IPS-15b (cell line): ENCODE results near the gene SMPDL3A.
"Not testable (repeated sequence)": the region's sequence is repeated elsewhere in the genome, so short reads cannot be mapped to it uniquely, and the experiment has no call there.

Experiments
- H3K27me3 ChIP-seq: one replicate; pipeline ENCODE4 v1.6.1; 2013; ENCODE audit warnings: low read length; ENCODE audit not compliant: control insufficient read depth, insufficient read depth
- H3K36me3 ChIP-seq: one replicate; pipeline ENCODE4 v1.6.1; 2013; ENCODE audit warnings: low read length; ENCODE audit not compliant: control insufficient read depth, insufficient read depth
- H3K4me1 ChIP-seq: one replicate; pipeline ENCODE4 v1.6.1; 2013; ENCODE audit warnings: mild to moderate bottlenecking, low read length; ENCODE audit not compliant: control insufficient read depth, insufficient read depth
- H3K4me3 ChIP-seq: one replicate; pipeline ENCODE4 v1.5.1; 2013; ENCODE audit warnings: low read depth, low read length
- H3K9ac ChIP-seq: one replicate; pipeline ENCODE4 v1.6.1; 2013; ENCODE audit warnings: low read depth, mild to moderate bottlenecking, low read length
- H3K9me3 ChIP-seq: one replicate; pipeline ENCODE4 v1.6.1; 2013; ENCODE audit warnings: mild to moderate bottlenecking, low read length; ENCODE audit not compliant: control insufficient read depth, insufficient read depth

The SMPDL3A gene, protein sequence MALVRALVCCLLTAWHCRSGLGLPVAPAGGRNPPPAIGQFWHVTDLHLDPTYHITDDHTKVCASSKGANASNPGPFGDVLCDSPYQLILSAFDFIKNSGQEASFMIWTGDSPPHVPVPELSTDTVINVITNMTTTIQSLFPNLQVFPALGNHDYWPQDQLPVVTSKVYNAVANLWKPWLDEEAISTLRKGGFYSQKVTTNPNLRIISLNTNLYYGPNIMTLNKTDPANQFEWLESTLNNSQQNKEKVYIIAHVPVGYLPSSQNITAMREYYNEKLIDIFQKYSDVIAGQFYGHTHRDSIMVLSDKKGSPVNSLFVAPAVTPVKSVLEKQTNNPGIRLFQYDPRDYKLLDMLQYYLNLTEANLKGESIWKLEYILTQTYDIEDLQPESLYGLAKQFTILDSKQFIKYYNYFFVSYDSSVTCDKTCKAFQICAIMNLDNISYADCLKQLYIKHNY

DNA sequence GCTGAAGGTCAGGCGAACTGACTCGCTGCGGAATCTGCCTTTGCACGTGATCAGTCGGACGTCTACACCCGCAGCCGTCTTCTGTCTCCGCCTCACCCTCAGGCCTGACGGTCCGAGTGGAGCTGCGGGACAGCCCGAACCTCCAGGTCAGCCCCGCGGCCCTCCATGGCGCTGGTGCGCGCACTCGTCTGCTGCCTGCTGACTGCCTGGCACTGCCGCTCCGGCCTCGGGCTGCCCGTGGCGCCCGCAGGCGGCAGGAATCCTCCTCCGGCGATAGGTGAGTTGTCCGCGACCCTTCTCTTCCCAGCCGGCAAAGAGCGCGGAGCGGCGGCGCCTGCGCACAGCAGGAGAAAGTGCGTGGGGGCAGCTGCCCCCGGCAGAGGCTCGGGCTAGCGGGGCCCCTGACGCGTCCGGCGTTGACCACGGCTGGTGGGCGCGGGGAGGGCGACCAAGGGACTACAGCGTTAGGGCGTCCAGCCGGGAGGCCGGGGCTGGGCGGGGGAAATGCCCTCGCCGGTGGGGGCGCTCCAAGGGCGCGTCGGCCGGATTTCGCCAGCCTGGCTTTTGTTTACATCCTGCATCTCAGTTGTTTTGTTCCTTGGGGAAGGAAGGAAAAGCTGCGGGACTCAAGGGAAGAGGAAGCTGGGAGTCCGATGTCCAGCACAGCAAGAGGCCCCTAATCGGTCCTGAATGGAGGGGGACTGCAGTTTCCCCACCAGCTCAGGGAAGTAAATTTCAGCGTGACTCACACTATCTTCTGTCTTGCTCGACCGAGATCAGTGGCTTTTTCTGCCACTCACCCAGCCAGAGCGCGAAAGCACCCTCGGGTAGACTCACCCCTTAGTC is at the start of gene SMPDL3A:
SMPDL3A (plus strand) TSS at position 77 of the 846 bp plus-strand sequence; CDS start at position 166, 89 bp downstream.
- Histone ChIP-seq H3K36me3 (no peaks in the 10 kb centered on the region), H3K27me3 (peaks cover 28% of the 10 kb centered on the region), H3K4me3 (peak within 1 kb of the TSS; percentile 90), H3K4me1 (peaks cover 12% of the 10 kb centered on the region), H3K9me3 (no peaks in the 10 kb centered on the region), H3K9ac (peak within 1 kb of the TSS; percentile 61)

DNA sequence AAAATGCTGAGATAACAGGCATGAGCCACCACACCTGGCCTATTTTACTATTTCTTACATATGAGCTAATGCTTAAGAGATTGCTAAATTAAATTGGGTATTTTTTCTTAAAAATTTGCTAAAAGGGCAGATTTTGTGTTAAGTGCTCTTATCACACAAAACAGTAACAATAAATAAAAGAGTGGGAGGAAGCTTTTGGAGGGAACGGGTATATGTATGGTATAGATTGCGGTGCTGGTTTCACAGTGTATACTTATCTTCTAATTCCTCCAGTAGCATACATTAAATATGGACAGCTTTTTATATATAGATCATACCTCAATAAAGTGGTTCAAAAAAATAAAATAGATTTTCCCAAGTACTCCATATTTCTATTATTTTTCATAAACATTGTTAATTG is 49.0 kb upstream of the SMPDL3A start:
- Histone ChIP-seq H3K4me3 (no peak overlapping the region), H3K27me3 (no peaks in the 10 kb centered on the region), H3K4me1 (peaks cover 5% of the 10 kb centered on the region), H3K9me3 (no peaks in the 10 kb centered on the region), H3K36me3 (no peaks in the 10 kb centered on the region), H3K9ac (no peak overlapping the region)

DNA sequence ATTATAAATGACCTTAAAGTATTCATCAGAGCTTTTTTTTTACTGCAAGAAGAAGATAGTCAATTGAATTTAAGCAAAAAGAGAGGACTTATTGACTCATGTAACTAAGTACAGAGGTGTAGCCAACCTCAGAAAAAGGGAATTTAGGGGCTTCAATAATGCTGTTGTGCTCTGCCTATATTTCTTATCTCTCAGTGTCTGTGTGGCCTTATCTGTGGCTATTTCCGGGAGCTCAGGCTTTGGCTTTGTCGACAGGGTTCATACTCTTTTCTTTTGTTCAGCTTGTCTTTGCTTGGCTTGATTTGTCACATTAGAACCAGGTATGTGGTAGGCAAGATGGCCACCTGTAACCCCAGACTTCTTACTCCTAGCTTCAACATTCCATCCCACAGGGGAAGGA is 48.1 kb upstream of the SMPDL3A start:
- no peak overlapping the region for H3K4me3 ChIP-seq
- H3K27me3 ChIP-seq = no peaks in the 10 kb centered on the region
- H3K4me1 ChIP-seq = no peaks in the 10 kb centered on the region
- no peaks in the 10 kb centered on the region for H3K36me3 ChIP-seq
- no peaks in the 10 kb centered on the region for H3K9me3 ChIP-seq
- no peak overlapping the region for H3K9ac ChIP-seq

DNA sequence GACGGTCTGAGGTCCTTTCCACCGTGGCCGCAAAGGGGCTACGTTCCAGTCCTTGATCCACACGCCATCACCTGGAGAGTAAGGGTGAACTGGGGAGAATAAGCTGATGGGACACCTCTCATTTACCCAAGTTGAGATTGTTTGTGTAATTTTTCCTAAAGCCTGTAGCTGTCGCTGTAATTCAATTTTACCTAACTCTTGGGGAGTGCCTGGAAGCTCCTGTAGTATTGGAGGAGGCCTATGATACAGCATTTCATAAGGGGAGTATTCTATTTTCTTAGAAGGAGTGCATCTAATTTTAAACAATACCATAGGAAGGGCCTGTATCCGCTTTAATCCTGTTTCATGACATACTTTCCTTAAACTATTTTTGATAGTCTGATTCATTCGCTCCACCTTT is 44.8 kb upstream of the SMPDL3A start:
- not testable (repeated sequence) for H3K9ac ChIP-seq, H3K4me3 ChIP-seq, H3K4me1 ChIP-seq, H3K9me3 ChIP-seq, H3K36me3 ChIP-seq, H3K27me3 ChIP-seq

DNA sequence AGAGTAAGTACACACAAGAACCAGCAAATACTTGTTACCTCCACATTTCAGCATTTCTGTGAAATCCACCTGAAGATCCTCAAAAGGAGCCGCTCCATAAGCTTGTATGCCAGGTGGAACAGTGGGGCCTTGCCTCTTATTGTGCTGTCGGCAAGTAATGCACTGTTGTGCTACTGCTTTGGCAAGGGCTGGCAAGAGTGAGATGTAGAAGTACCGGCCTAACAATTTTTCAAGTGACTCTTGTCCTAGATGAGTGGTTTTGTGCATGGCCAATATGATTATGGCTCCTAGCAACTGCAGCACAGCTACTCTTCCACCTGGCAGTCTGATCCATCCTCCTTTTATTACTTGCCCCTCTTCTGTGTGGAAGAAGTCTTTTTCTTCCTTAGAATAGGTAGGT is 44.2 kb upstream of the SMPDL3A start:
- not testable (repeated sequence) for H3K9me3 ChIP-seq, H3K27me3 ChIP-seq, H3K36me3 ChIP-seq, H3K9ac ChIP-seq, H3K4me3 ChIP-seq, H3K4me1 ChIP-seq

DNA sequence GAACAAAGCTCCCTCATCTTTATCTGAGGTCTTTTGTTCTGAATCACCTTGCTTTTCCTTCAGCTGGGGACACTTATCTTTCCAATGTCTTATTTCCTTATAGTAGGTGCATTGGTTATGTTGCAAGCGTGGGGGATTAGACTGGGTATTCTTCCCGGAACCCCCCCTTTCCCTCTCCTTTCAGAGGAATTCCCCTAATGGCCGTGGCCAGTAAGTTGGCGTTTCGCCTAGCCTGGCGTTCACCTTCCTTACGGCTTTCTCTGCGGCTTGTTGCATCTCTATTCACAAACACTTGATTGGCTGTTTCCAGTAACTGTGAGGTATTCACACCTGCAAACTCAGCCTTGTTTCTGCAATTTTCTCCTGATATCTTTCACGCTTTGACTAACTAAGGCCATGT is 42.4 kb upstream of the SMPDL3A start:
- Histone ChIP-seq H3K36me3 (no peaks in the 10 kb centered on the region), H3K4me1 (no peaks in the 10 kb centered on the region), H3K4me3 (no peak overlapping the region), H3K9me3 (no peaks in the 10 kb centered on the region), H3K27me3 (peaks cover 9% of the 10 kb centered on the region), H3K9ac (no peak overlapping the region)

DNA sequence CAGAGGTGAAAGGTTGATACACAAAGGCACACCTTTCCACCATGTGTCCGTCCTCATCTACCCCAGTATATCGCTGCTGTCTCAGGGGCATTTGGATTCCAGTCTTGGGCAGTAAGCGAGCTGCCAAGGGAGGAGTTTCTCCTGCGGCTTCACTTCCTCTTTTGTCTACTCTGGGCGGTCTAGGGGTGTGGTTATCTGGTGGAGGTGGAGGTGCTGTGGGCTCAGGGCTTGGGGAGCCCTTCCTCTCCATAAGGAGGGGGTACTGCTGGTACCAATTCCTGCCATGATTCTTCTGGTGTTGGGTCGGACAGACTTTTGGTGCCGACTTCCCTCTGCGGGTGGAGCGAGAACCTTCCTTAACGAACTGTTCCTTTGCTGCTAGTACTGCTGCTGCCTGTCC is 41.5 kb upstream of the SMPDL3A start:
- no peak overlapping the region for H3K4me3 ChIP-seq
- no peaks in the 10 kb centered on the region for H3K4me1 ChIP-seq
- H3K9me3 ChIP-seq = no peaks in the 10 kb centered on the region
- no peaks in the 10 kb centered on the region for H3K36me3 ChIP-seq
- no peak overlapping the region for H3K9ac ChIP-seq
- peaks cover 18% of the 10 kb centered on the region for H3K27me3 ChIP-seq

DNA sequence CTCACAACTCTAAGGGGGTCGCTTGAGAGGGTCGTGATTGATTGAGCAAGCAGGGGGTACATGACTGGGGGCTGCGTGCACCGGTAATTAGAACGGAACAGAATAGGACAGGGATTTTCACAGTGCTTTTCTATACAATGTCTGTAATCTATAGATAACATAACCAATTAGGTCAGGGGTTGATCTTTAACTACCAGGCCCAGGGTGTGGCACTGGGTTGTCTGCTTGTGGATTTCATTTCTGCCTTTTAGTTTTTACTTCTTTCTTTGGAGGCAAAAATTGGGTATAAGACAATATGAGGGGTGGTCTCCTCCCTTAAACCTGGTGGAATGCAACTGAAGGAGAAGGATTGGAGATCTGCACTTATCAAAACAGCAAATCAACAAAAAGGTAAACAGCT is 40.1 kb upstream of the SMPDL3A start:
- not testable (repeated sequence) for H3K36me3 ChIP-seq, H3K4me1 ChIP-seq, H3K4me3 ChIP-seq, H3K9me3 ChIP-seq, H3K9ac ChIP-seq
- peaks cover 31% of the 10 kb centered on the region for H3K27me3 ChIP-seq

DNA sequence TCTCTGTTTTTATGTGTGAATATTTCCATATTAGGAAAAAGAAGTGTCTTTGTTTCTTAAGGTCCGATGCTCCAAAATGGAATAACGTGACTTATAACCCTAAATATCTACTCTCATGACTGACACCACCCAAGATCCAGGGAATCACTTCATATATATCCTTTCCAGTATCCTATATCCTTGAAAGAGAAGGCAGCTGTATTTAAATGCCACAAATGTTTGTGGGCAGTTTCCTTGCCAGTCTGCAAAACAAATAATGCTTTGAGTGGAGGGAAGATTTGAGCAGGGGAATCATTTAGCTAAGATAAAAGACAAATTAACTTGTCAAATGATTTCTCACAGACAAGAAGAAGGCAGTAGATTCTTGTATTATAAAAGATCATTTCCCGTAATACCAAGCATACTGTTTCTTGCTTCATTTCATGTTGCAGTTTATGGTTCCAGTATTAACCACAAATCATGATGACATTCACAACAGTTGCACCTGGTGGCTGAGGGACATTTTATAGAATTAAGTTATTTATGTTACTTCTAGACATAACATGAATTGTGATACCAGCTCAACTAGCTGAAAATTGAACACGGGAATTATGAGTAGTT is 39.5 kb upstream of the SMPDL3A start:
- Histone ChIP-seq H3K4me3 (no peak overlapping the region), H3K36me3 (no peaks in the 10 kb centered on the region), H3K4me1 (peaks cover 1% of the 10 kb centered on the region), H3K27me3 (peaks cover 37% of the 10 kb centered on the region), H3K9me3 (no peaks in the 10 kb centered on the region), H3K9ac (no peak overlapping the region)

DNA sequence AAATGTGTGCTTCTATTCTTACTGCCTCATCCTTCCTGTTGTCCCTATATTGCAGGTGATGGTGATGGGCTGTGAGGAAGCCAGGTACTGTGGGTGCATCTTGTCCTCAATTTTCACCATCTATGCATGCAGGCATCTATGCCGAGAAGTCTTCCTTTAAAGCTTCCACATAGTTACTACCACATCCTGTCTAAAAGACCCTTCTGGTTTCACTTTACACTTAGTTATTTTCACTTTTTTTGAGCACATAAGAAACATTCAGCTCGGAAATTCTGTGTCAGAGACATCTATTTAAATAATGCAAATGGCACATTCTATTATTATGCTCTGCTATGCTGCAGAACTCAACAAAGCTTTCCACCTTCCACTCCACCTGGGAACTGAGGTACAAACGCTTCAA is 37.7 kb upstream of the SMPDL3A start:
- H3K36me3 ChIP-seq = no peaks in the 10 kb centered on the region
- no peaks in the 10 kb centered on the region for H3K9me3 ChIP-seq
- H3K27me3 ChIP-seq = peaks cover 48% of the 10 kb centered on the region
- peaks cover 5% of the 10 kb centered on the region for H3K4me1 ChIP-seq
- no peak overlapping the region for H3K4me3 ChIP-seq
- H3K9ac ChIP-seq = no peak overlapping the region

DNA sequence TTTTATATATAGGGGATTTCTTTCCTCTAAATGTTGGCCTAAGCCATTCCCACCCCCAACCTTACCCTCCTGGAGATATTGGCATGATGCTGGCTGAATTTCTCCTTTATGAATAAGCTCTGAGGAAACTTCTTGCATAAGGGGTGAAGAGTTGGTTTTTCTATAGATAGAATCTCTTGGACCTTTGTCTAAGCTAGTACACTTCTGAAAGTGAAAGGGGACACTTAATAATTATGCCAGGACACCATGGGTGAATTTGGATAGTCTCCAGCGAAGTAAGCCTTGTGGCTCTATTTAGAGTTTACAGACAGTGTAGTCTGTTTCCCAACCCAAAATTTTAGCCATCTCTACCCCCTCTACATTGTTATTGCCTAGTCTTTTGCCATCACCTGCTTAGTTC is 36.6 kb upstream of the SMPDL3A start:
- Histone ChIP-seq H3K9me3 (no peaks in the 10 kb centered on the region), H3K4me1 (peaks cover 5% of the 10 kb centered on the region), H3K4me3 (no peak overlapping the region), H3K36me3 (no peaks in the 10 kb centered on the region), H3K27me3 (peaks cover 59% of the 10 kb centered on the region), H3K9ac (no peak overlapping the region)
